Common myeloid progenitor, CD34-positive (primary cell): ENCODE data around the gene HSPB8.

Experiments
- CTCF ChIA-PET: fragments of 350-600 bp; sonication (Branson Sonifier 250); formaldehyde crosslinking; loops from one replicate; lab custom pipeline; 2021; ENCODE audit warnings: antibody characterized with exemption; lab: Charles Lee
- POLR2A ChIA-PET: fragments of 350-600 bp; sonication (Branson Sonifier 250); formaldehyde crosslinking; loops from one replicate; lab custom pipeline; 2021; ENCODE audit warnings: antibody characterized with exemption; lab: Charles Lee
- DNase-seq, 3 donors: peaks; one replicate each; pipeline versions ENCODE4 v3.0.0 to v3.0.0-alpha.2; 2013
- H3K27ac ChIP-seq, 2 experiments: 1 replicate in 1 of 2; 2 replicates in 1 of 2; pipeline ENCODE4 v1.7.0; 2013; ENCODE audit warnings: inconsistent platforms in 2 of 2, low read length in 2 of 2, mild to moderate bottlenecking in 2 of 2, low read depth in 1 of 2, moderate library complexity in 1 of 2; ENCODE audit not compliant: severe bottlenecking in 2 of 2, insufficient read depth in 1 of 2, poor library complexity in 1 of 2
- H3K27me3 ChIP-seq, 5 experiments: replicated peaks in 2 of 5; 1 replicate in 3 of 5; 2 replicates in 2 of 5; pipeline versions ENCODE4 v1.6.1 to v1.7.0; 2013; ENCODE audit warnings: low read length in 4 of 5, mild to moderate bottlenecking in 2 of 5, moderate library complexity in 2 of 5, inconsistent platforms in 1 of 5; ENCODE audit not compliant: insufficient read depth in 5 of 5, control insufficient read depth in 4 of 5
- H3K36me3 ChIP-seq, 4 experiments: 1 replicate in 2 of 4; 2 replicates in 2 of 4; pipeline versions ENCODE4 v1.6.1 to v1.7.0; 2013; ENCODE audit warnings: low read length in 3 of 4, control low read depth in 1 of 4, mild to moderate bottlenecking in 1 of 4; ENCODE audit not compliant: control insufficient read depth in 4 of 4, insufficient read depth in 4 of 4
- H3K4me1 ChIP-seq, 4 experiments: 1 replicate in 3 of 4; 2 replicates in 1 of 4; pipeline versions ENCODE4 v1.6.1 to v1.7.1; 2013; ENCODE audit warnings: low read length in 3 of 4, mild to moderate bottlenecking in 3 of 4, control low read depth in 1 of 4, inconsistent platforms in 1 of 4, moderate library complexity in 1 of 4; ENCODE audit not compliant: control insufficient read depth in 4 of 4, insufficient read depth in 4 of 4; ENCODE audit errors: control extremely low read depth in 1 of 4
- H3K4me3 ChIP-seq, 7 experiments: 1 replicate in 4 of 7; 2 replicates in 3 of 7; pipeline versions ENCODE4 v1.5.1 to v1.7.0; 2013; ENCODE audit warnings: mild to moderate bottlenecking in 7 of 7, low read length in 6 of 7, moderate library complexity in 6 of 7, inconsistent platforms in 2 of 7, low read depth in 2 of 7, control low read depth in 1 of 7; ENCODE audit not compliant: insufficient read depth in 4 of 7, control insufficient read depth in 1 of 7; ENCODE audit errors: extremely low read depth in 1 of 7
- H3K9me3 ChIP-seq, 5 experiments: 1 replicate in 4 of 5; 2 replicates in 1 of 5; pipeline versions ENCODE4 v1.6.1 to v1.7.1; 2013; ENCODE audit warnings: low read length in 4 of 5, mild to moderate bottlenecking in 2 of 5, inconsistent platforms in 1 of 5, low read depth in 1 of 5, moderate library complexity in 1 of 5; ENCODE audit not compliant: control insufficient read depth in 4 of 5, insufficient read depth in 2 of 5; ENCODE audit errors: control extremely low read depth in 1 of 5
- WGBS: methylation state at CpG from one replicate; pipeline ENCODE4 v1.1.5; 2013; ENCODE audit not compliant: insufficient coverage; 5-methylcytosine and 5-hydroxymethylcytosine counted together

The HSPB8 gene

GRCh38 chr12:119225454-119225853 lies 46.7 kb downstream of the HSPB8 start:
- H3K4me3 ChIP-seq: no peak overlapping the region
- POLR2A ChIA-PET: no interaction called here
- 50% methylated on average over 4 of the region's 4 CpGs for WGBS
- peaks cover 0 to 2% (median 0%) of the 10 kb centered on the region in 5 experiments for H3K9me3 ChIP-seq
- no peak overlapping the region for H3K27ac ChIP-seq
- peak in 1 of 3 donors; percentile 4 for DNase-seq
- no peaks in the 10 kb centered on the region for H3K36me3 ChIP-seq
- peaks cover 0 to 6% (median 3%) of the 10 kb centered on the region in 4 experiments for H3K4me1 ChIP-seq
- CTCF ChIA-PET: no interaction called here
- H3K27me3 ChIP-seq: peaks cover 0 to 2% (median 0%) of the 10 kb centered on the region in 5 experiments

GRCh38 chr12:119227292-119227691 lies 48.6 kb downstream of the HSPB8 start:
- POLR2A ChIA-PET: no interaction called here
- Histone ChIP-seq H3K9me3 (peaks cover 0 to under 1% (median 0%) of the 10 kb centered on the region in 5 experiments), H3K36me3 (no peaks in the 10 kb centered on the region), H3K27ac (no peak overlapping the region), H3K4me3 (no peak overlapping the region), H3K4me1 (peaks cover 2 to 14% (median 8%) of the 10 kb centered on the region in 4 experiments), H3K27me3 (peaks cover 0 to 2% (median 0%) of the 10 kb centered on the region in 5 experiments)
- CTCF ChIA-PET: interaction anchor here (1.2 kb wide), 1 partner anchor 31 kb away, joined by 3 read pairs; no protein-coding TSS in a partner anchor
- WGBS: 83% methylated on average over 3 of the region's 3 CpGs
- DNase-seq: no peak

- no peaks in the 10 kb centered on the region for H3K9me3 ChIP-seq
- no peak overlapping the region for H3K27ac ChIP-seq
- peaks cover 0 to 2% (median 0%) of the 10 kb centered on the region in 5 experiments for H3K27me3 ChIP-seq
- peaks cover 2 to 14% (median 8%) of the 10 kb centered on the region in 4 experiments for H3K4me1 ChIP-seq
- DNase-seq: no peak
- no peaks in the 10 kb centered on the region for H3K36me3 ChIP-seq
- ChIA-PET POLR2A (no interaction called here), CTCF (no interaction called here)
- WGBS: 80% methylated on average over 1 of the region's 2 CpGs
- H3K4me3 ChIP-seq: no peak overlapping the region
These were observed 50.5 kb downstream of the HSPB8 start for GRCh38 chr12:119229205-119229604.

GRCh38 chr12:119229837-119230236 lies 51.1 kb downstream of the HSPB8 start:
- WGBS: 69% methylated on average over 6 of the region's 9 CpGs
- H3K27ac ChIP-seq: no peak overlapping the region
- DNase-seq: peak in 2 of 3 donors; percentile 45 to 54
- peak overlapping the region in 1 of 7 experiments; percentile 51 for H3K4me3 ChIP-seq
- no peaks in the 10 kb centered on the region for H3K27me3 ChIP-seq
- H3K9me3 ChIP-seq: no peaks in the 10 kb centered on the region
- POLR2A ChIA-PET: no interaction called here
- CTCF ChIA-PET: interaction anchor here (0.9 to 1.3 kb wide), 2 partner anchors 10 to 28 kb away, joined by 3 to 4 read pairs; no protein-coding TSS in a partner anchor
- no peaks in the 10 kb centered on the region for H3K36me3 ChIP-seq
- H3K4me1 ChIP-seq: peaks cover 2 to 14% (median 8%) of the 10 kb centered on the region in 4 experiments

GRCh38 chr12:119230807-119231206 lies 52.1 kb downstream of the HSPB8 start:
- ChIA-PET POLR2A (no interaction called here), CTCF (interaction anchor here (1.3 kb wide), 1 partner anchor 27 kb away, joined by 4 read pairs; no protein-coding TSS in a partner anchor)
- peak in 2 of 3 donors; percentile 59 to 67 for DNase-seq
- 9% methylated on average over 4 of the region's 5 CpGs for WGBS
- no peak overlapping the region for H3K27ac ChIP-seq
- H3K27me3 ChIP-seq: no peaks in the 10 kb centered on the region
- no peaks in the 10 kb centered on the region for H3K36me3 ChIP-seq
- H3K9me3 ChIP-seq: no peaks in the 10 kb centered on the region
- H3K4me1 ChIP-seq: peaks cover 2 to 14% (median 8%) of the 10 kb centered on the region in 4 experiments
- H3K4me3 ChIP-seq: no peak overlapping the region

- Histone ChIP-seq H3K4me3 (no peak overlapping the region), H3K36me3 (no peaks in the 10 kb centered on the region), H3K27ac (no peak overlapping the region), H3K27me3 (no peaks in the 10 kb centered on the region), H3K4me1 (peaks cover 2 to 14% (median 8%) of the 10 kb centered on the region in 4 experiments), H3K9me3 (no peaks in the 10 kb centered on the region)
- POLR2A ChIA-PET: interaction anchor here (0.6 kb wide), 1 partner anchor 1391 kb away, joined by 5 read pairs; no protein-coding TSS in a partner anchor
- no peak for DNase-seq
- 100% methylated on average over 4 of the region's 4 CpGs for WGBS
- CTCF ChIA-PET: no interaction called here
These were observed 53.0 kb downstream of the HSPB8 start for GRCh38 chr12:119231774-119232173.

GRCh38 chr12:119235197-119235751 lies 56.5 kb downstream of the HSPB8 start:
- no peak for DNase-seq
- Histone ChIP-seq H3K9me3 (no peaks in the 10 kb centered on the region), H3K4me3 (no peak overlapping the region), H3K36me3 (no peaks in the 10 kb centered on the region), H3K27ac (no peak overlapping the region), H3K27me3 (peaks cover 0 to 2% (median 0%) of the 10 kb centered on the region in 5 experiments), H3K4me1 (peaks cover 0 to 10% (median 8%) of the 10 kb centered on the region in 4 experiments)
- CTCF ChIA-PET: interaction anchor here (1.5 kb wide), 1 partner anchor 17 kb away, joined by 4 read pairs; no protein-coding TSS in a partner anchor
- POLR2A ChIA-PET: no interaction called here
- 76% methylated on average over 5 of the region's 9 CpGs for WGBS
